GM12878 (cell line): ENCODE measurements around the gene SLC24A3. TPM values are rescaled to one million over a fixed set of nuclear protein-coding genes. Genes with fewer than 3 reads are reported as not detected.

Source experiments
- ATAC-seq: fragments of 200-7000 bp; cut with Tn5 transposase; 3 replicates; pipeline ENCODE4 v1.9.1; 2020; ENCODE audit warnings: mild to moderate bottlenecking, moderate library complexity
- BruUV-seq: library from RNA; stranded (reverse); fragments of 400-500 nt; replicated peaks from 2 replicates; lab custom pipeline; 2021; lab: Mats Ljungman, UMichigan
- CTCF ChIA-PET: fragments of 300-600 bp; sonication (Branson Sonifier 250); formaldehyde crosslinking; extraction: SDS; loops from one replicate; lab custom pipeline; 2021; ENCODE audit warnings: inconsistent platforms; lab: Yijun Ruan, JAX
- POLR2A ChIA-PET: fragments of 350-600 bp; formaldehyde crosslinking; extraction: SDS; loops from one replicate; lab custom pipeline; 2021; ENCODE audit warnings: inconsistent platforms; lab: Charles Lee
- RAD21 ChIA-PET: fragments of 300-600 bp; sonication (Branson Sonifier 250); formaldehyde crosslinking; loops from one replicate; lab custom pipeline; 2023; ENCODE audit warnings: antibody characterized with exemption; ENCODE audit not compliant: unreplicated experiment; lab: Charles Lee
- SMC1A ChIA-PET: fragments of 300-600 bp; sonication (Branson Sonifier 250); formaldehyde crosslinking; loops from one replicate; lab custom pipeline; 2023; ENCODE audit not compliant: unreplicated experiment, uncharacterized antibody; lab: Charles Lee
- DNase-seq: peaks from one replicate; pipeline ENCODE4 v3.0.0-alpha.2; 2011; ENCODE audit warnings: low read depth, low spot score
- FAIRE-seq: peaks from 3 replicates; lab custom pipeline; 2011; peaks lifted over from hg19 to GRCh38; lab: Jason Lieb, UNC
- H2AFZ ChIP-seq: 2 replicates; pipeline ENCODE4 v1.6.0; 2011; ENCODE audit warnings: low read depth, low read length, control low read depth; ENCODE audit not compliant: control insufficient read depth
- H3K27ac ChIP-seq: 2 replicates; pipeline ENCODE4 v1.5.1; 2011; ENCODE audit warnings: control low read depth; ENCODE audit not compliant: control insufficient read depth, insufficient read depth
- H3K27me3 ChIP-seq, 2 experiments: replicated peaks in 1 of 2; 2 replicates each; pipeline versions ENCODE4 v1.6.0 to v1.6.1; 2011; ENCODE audit warnings: low read length in 1 of 2; ENCODE audit not compliant: control insufficient read depth in 2 of 2, insufficient read depth in 2 of 2
- H3K36me3 ChIP-seq, 2 experiments: 2 replicates each; pipeline ENCODE4 v1.5.1; 2011; ENCODE audit warnings: low read length in 1 of 2; ENCODE audit not compliant: control insufficient read depth in 2 of 2, insufficient read depth in 2 of 2
- H3K4me1 ChIP-seq: 2 replicates; pipeline ENCODE4 v1.6.1; 2011; ENCODE audit warnings: mild to moderate bottlenecking, low read length, moderate library complexity, mixed read lengths; ENCODE audit not compliant: control insufficient read depth, insufficient read depth
- H3K4me2 ChIP-seq: 2 replicates; pipeline ENCODE4 v1.6.0; 2011; ENCODE audit warnings: control low read depth; ENCODE audit not compliant: control insufficient read depth, insufficient read depth
- H3K4me3 ChIP-seq: fragments of 200-600 bp; sonication (generic); 2 replicates; pipeline ENCODE4 v1.5.1; 2016
- H3K79me2 ChIP-seq: 2 replicates; pipeline ENCODE4 v1.6.0; 2011; ENCODE audit warnings: low read length; ENCODE audit not compliant: control insufficient read depth, insufficient read depth
- H3K9ac ChIP-seq: 2 replicates; pipeline ENCODE4 v1.8.0; 2011; ENCODE audit warnings: low read length, control low read depth, mixed read lengths; ENCODE audit not compliant: control insufficient read depth, insufficient read depth
- H3K9me3 ChIP-seq: replicated peaks from 3 replicates; pipeline ENCODE4 v1.5.1; 2011; ENCODE audit warnings: mild to moderate bottlenecking, low read length; ENCODE audit not compliant: control insufficient read depth, insufficient read depth
- H4K20me1 ChIP-seq: 2 replicates; pipeline ENCODE4 v1.6.0; 2011; ENCODE audit not compliant: control insufficient read depth, insufficient read depth
- CEBPZ ChIP-seq: fragments of 150-350 bp; IDR thresholded peaks from 2 replicates; pipeline ENCODE4 v1.6.1; 2016; ENCODE audit warnings: low read depth, low read length
- CTCF ChIP-seq, 3 experiments: IDR thresholded peaks in 2 of 3; conservative IDR thresholded peaks in 1 of 3; 2 replicates each; pipeline ENCODE4 v1.5.1; 2011; ENCODE audit warnings: low read depth in 3 of 3, low read length in 3 of 3, mild to moderate bottlenecking in 3 of 3, control low read depth in 2 of 3, moderate library complexity in 2 of 3, inconsistent platforms in 1 of 3, mixed read lengths in 1 of 3; ENCODE audit not compliant: control insufficient read depth in 2 of 3, insufficient read depth in 1 of 3; ENCODE audit errors: extremely low read depth in 1 of 3
- EGR1 ChIP-seq, 2 experiments: IDR thresholded peaks; 1 replicate in 1 of 2; 2 replicates in 1 of 2; pipeline ENCODE4 v1.6.1; 2011 to 2012; ENCODE audit warnings: low read depth in 2 of 2, low read length in 2 of 2, borderline replicate concordance in 1 of 2, mild to moderate bottlenecking in 1 of 2, moderate library complexity in 1 of 2
- FOXK2 ChIP-seq: fragments of 450-650 bp; IDR thresholded peaks from 2 replicates; pipeline ENCODE4 v1.6.1; 2017; ENCODE audit warnings: mild to moderate bottlenecking, moderate library complexity
- MTA2 ChIP-seq: fragments of 450-650 bp; IDR thresholded peaks from 2 replicates; pipeline ENCODE4 v1.6.1; 2016; ENCODE audit warnings: low read depth, mild to moderate bottlenecking, moderate library complexity
- NFYA ChIP-seq: IDR thresholded peaks from 2 replicates; pipeline ENCODE4 v1.6.1; 2011; ENCODE audit warnings: low read depth, mild to moderate bottlenecking, low read length, improper control_type of control experiment, borderline replicate concordance
- NR2F1 ChIP-seq: fragments of 450-650 bp; conservative IDR thresholded peaks from 2 replicates; pipeline ENCODE4 v1.6.1; 2017; ENCODE audit warnings: mild to moderate bottlenecking
- SREBF1 ChIP-seq: IDR thresholded peaks from 2 replicates; pipeline ENCODE4 v1.6.1; 2012; ENCODE audit warnings: mild to moderate bottlenecking, low read length
- SRF ChIP-seq, 2 experiments: IDR thresholded peaks; 2 replicates each; pipeline ENCODE4 v1.6.1; 2011; ENCODE audit warnings: low read depth in 2 of 2, low read length in 2 of 2, mild to moderate bottlenecking in 1 of 2, moderate library complexity in 1 of 2
- SUPT20H ChIP-seq: IDR thresholded peaks from 2 replicates; pipeline ENCODE4 v1.6.1; 2011; ENCODE audit warnings: low read depth, mild to moderate bottlenecking, low read length, moderate library complexity, borderline replicate concordance; ENCODE audit not compliant: control insufficient read depth
- ZNF274 ChIP-seq: IDR thresholded peaks from one replicate; pipeline ENCODE4 v1.8.0; 2011; ENCODE audit not compliant: insufficient read length, insufficient read depth
- ZNF622 ChIP-seq: fragments of 450-650 bp; IDR thresholded peaks from 2 replicates; pipeline ENCODE4 v1.6.1; 2017; ENCODE audit warnings: mild to moderate bottlenecking, inconsistent platforms
- WGBS: methylation state at CpG from one replicate; pipeline ENCODE4 v1.1.6; 2016; ENCODE audit warnings: low lambda C conversion rate; ENCODE audit not compliant: insufficient replicate concordance, insufficient coverage; ENCODE audit errors: missing lambda C conversion rate; 5-methylcytosine and 5-hydroxymethylcytosine counted together
- in situ Hi-C: fragments of 300-500 bp; cut with MboI; formaldehyde crosslinking; loops from 9 replicates; pipeline ENCODE4 v1.14.3; 2018; ENCODE audit warnings: mixed read lengths
- intact Hi-C: fragments of 100-400 bp; cut with micrococcal nuclease; formaldehyde crosslinking; loops from one replicate; pipeline ENCODE4 v1.14.2; 2022; ENCODE audit not compliant: unreplicated experiment
- polyA plus RNA-seq, 11 experiments: library from polyadenylated mRNA; depleted of rRNA in 4 of 11; unstranded in 6 of 11; stranded (reverse) in 5 of 11; fragments of >200 nt; fragmentation: Nextera tagmentation in 4 of 11; fragmentation: Illumina TruSeq in 1 of 11; extraction: Ambion mirVana in 4 of 11; extraction: Trizol in 1 of 11; gene quantifications; 1 replicate in 1 of 11; 2 replicates in 10 of 11; pipeline versions ENCODE4 v1.2.1 to v1.2.3, GENCODE V29; 2011 to 2016; ENCODE audit warnings: inconsistent platforms in 2 of 11, missing spikeins in 2 of 11, low read depth in 1 of 11
- total RNA-seq, 4 experiments: library from RNA; depleted of rRNA in 3 of 4; stranded (reverse); fragments of >200 nt in 3 of 4; fragmentation: Illumina TruSeq in 1 of 4; extraction: Trizol in 1 of 4; gene quantifications; 2 replicates each; pipeline versions ENCODE4 v1.2.1 to v1.2.3, GENCODE V29; 2013 to 2021

The SLC24A3 gene
- total and polyA plus RNA-seq, 10 of the 15 experiments (the other 5 are each of a cell fraction or from before 2014, with no cell fraction given), result 0.04 TPM; not detected in 9

- DNase-seq (no peak), ATAC-seq (no peak), FAIRE-seq (no peak)
- ChIA-PET SMC1A (no interaction called here), POLR2A (no interaction called here), RAD21 (no interaction called here), CTCF (interaction anchor here (0.5 to 1.1 kb wide), 2 partner anchors 8 to 19 kb away, joined by 3 read pairs; no protein-coding TSS in a partner anchor)
- Histone ChIP-seq H3K9me3 (no peaks in the 10 kb centered on the region), H2AFZ (no peak overlapping the region), H3K27ac (no peak overlapping the region), H3K4me2 (no peak overlapping the region), H3K9ac (no peak overlapping the region), H3K79me2 (no peaks in the 10 kb centered on the region), H4K20me1 (no peaks in the 10 kb centered on the region), H3K27me3 (0 out of 4 replicates have a peak, but pooled peaks cover 0 to 2% of the 10 kb centered on the region in 2 experiments), H3K4me3 (no peak overlapping the region), H3K36me3 (no peaks in the 10 kb centered on the region), H3K4me1 (no peaks in the 10 kb centered on the region)
- intact Hi-C loops, result no loop called here
- 34% methylated on average over 6 of the region's 6 CpGs for whole genome bisulfite sequencing
- no TSS peak for BruUV-seq
- TF ChIP-seq NFYA (no peak), NR2F1 (no peak), SRF (IDR thresholded peaks at IDR 0.05; ENCODE audit: low read depth in 2 of 2, low read length in 2 of 2) (no peak), CEBPZ (no peak)
- in situ Hi-C loops, result no loop called here
Observed at GRCh38 chr20:19330038-19330437, 117.6 kb downstream of the SLC24A3 start.

- ChIA-PET RAD21 (no interaction called here), CTCF (no interaction called here), POLR2A (no interaction called here), SMC1A (no interaction called here)
- BruUV-seq, result no TSS peak
- no peaks in the 10 kb centered on the region for H3K79me2 ChIP-seq
- H3K27ac ChIP-seq, result no peak overlapping the region
- no peak for DNase-seq
- no peak overlapping the region for H3K4me2 ChIP-seq
- intact Hi-C loops (no loop called here), in situ Hi-C loops (no loop called here)
- H3K27me3 ChIP-seq, result 0 out of 4 replicates have a peak, but pooled peaks cover 0 to 2% of the 10 kb centered on the region in 2 experiments
- WGBS, result 0% methylated on average over 1 of the region's 1 CpG
- no peak for FAIRE-seq
- no peak overlapping the region for H2AFZ ChIP-seq
- ATAC-seq, result no peak
- no peaks in the 10 kb centered on the region for H3K36me3 ChIP-seq
- H3K4me1 ChIP-seq, result no peaks in the 10 kb centered on the region
- H3K9me3 ChIP-seq, result no peaks in the 10 kb centered on the region
- TF ChIP-seq ZNF274 (no peak), FOXK2 (no peak), SUPT20H (no peak), MTA2 (no peak), SREBF1 (no peak), EGR1 (IDR thresholded peaks at IDR 0.05; ENCODE audit: borderline replicate concordance in 1 of 2, low read depth in 2 of 2, low read length in 2 of 2) (no peak), ZNF622 (no peak), CTCF (IDR thresholded peaks at IDR 0.05 in 2 of 3, conservative IDR thresholded peaks at IDR 0.05 in 1 of 3; ENCODE audit: control insufficient read depth in 2 of 3, extremely low read depth in 1 of 3, insufficient read depth in 1 of 3, low read depth in 3 of 3, low read length in 3 of 3) (no peak)
- no peaks in the 10 kb centered on the region for H4K20me1 ChIP-seq
- no peak overlapping the region for H3K4me3 ChIP-seq
- no peak overlapping the region for H3K9ac ChIP-seq
Observed at GRCh38 chr20:19330731-19331130, 118.3 kb downstream of the SLC24A3 start.
